ENCODE measurements around the gene ATP5F1B. TPM values are rescaled to one million over a fixed set of nuclear protein-coding genes. Genes with fewer than 3 reads are reported as not detected.
"Not testable (repeated sequence)": the region's sequence is repeated elsewhere in the genome, so short reads cannot be mapped to it uniquely, and the experiment has no call there.

ATP5F1B gene
- polyA plus RNA-seq, 1 donor from 2014 or later, result 727 TPM

DNA sequence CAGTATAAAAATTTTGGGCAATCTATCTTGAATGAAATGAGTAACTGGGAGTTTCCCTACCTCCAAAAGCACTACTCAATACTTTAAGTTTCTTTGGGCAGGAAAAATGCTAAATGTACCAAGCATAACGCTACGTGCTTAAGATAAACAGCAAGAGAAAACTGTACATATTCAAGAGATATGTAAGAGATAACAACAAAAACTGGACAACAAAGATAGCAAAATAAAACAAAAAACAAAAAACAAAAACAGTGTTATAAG, 22.3 kb upstream of the ATP5F1B start:
- Mint-ChIP-seq H3K27me3 (no peaks in the 10 kb centered on the region), H3K9me3 (no peaks in the 10 kb centered on the region), H3K4me3 (no peak overlapping the region), H3K27ac (no peak overlapping the region), H3K4me1 (peaks cover 8 to 11% (median 10%) of the 10 kb centered on the region in 3 donors), H3K36me3 (peaks cover 2% of the 10 kb centered on the region)

DNA sequence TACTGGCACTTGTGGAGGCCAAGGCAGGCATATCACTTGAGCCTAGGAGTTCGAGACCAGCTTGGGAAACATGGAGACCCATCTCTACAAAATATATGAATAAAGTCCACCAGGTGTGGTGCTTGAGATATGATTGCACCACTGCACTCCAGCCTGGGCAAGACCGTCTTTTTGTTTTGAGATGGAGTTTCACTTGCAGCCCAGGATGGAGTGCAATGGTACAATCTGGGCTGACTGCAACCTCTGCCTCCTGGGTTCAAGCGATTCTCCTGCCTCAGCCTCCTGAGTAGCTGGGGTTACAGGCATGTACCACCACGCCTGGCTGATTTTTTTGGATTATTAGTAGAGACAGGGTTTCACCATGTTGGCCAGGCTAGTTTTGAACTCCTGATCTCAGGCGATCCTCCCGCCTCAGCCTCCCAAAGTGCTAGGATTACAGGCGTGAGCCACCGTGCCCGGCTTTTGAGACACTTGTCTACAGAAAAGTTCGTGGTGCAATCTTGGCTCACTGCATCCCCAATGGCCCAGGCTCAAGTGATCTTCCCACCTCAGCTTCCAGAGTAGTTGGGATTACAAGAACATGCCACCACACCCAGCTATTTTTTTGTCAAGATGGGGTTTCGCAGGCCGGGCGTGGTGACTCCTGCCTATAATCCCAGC, 16.3 kb upstream of the ATP5F1B start:
- peaks cover 2% of the 10 kb centered on the region for H3K36me3 Mint-ChIP-seq
- H3K4me1 Mint-ChIP-seq, result peaks cover 3 to 12% (median 7%) of the 10 kb centered on the region in 3 donors
- no peaks in the 10 kb centered on the region for H3K9me3 Mint-ChIP-seq
- peak overlapping the region in 1 of 3 donors; percentile 31 for H3K27ac Mint-ChIP-seq
- no peak overlapping the region for H3K4me3 Mint-ChIP-seq
- no peaks in the 10 kb centered on the region for H3K27me3 Mint-ChIP-seq

DNA sequence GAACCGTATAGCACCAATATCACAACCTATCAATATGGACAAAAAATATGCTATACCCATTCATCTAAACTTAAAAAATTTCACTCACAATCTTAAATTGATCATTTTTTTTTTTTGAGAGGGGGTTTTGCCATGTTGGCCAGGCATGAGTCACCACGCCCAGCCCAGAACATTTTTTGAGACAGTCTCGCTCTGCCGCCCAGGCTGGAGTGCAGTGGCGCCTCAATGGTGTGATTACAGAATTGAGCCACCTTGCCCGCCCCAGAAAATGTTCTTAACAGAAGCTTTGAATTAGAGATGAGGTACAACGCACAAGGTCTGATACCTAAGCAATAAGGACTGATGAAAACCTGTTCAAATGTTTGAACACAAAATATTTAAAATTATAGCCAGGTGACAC, 15.8 kb upstream of the ATP5F1B start:
- peak overlapping the region in 2 of 3 donors; percentile 25 to 31 for H3K27ac Mint-ChIP-seq
- no peak overlapping the region for H3K4me3 Mint-ChIP-seq
- no peaks in the 10 kb centered on the region for H3K27me3 Mint-ChIP-seq

DNA sequence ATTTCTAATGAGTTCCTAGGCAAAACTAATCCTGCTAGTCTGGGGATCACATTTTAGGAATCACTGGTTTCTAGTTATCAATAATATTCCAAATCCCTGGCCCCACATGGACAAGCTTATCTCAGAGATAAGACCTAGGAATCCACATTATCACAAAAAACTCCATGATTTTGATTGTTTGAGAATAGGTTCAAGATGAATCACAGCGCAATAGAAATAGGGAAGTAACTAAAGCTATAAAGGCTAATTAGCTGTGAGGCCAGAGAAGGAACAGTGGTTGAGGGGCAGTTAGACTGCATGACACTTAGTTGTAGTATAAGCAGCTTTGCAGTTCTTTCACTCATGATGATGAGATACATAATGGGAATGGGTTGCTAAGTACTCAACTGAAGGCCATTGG, 13.1 kb upstream of the ATP5F1B start:
- no peaks in the 10 kb centered on the region for H3K36me3 Mint-ChIP-seq
- H3K4me3 Mint-ChIP-seq, result no peak overlapping the region
- H3K27ac Mint-ChIP-seq, result peak overlapping the region in 1 of 3 donors; percentile 11
- no peaks in the 10 kb centered on the region for H3K27me3 Mint-ChIP-seq
- peaks cover 1 to 3% (median 2%) of the 10 kb centered on the region in 3 donors for H3K9me3 Mint-ChIP-seq
- peaks cover 3 to 12% (median 7%) of the 10 kb centered on the region in 3 donors for H3K4me1 Mint-ChIP-seq

More for the DNA sequence above, 15.8 kb upstream of the ATP5F1B start:
- no peaks in the 10 kb centered on the region for H3K9me3 Mint-ChIP-seq
- H3K4me1 Mint-ChIP-seq, result peaks cover 3 to 12% (median 7%) of the 10 kb centered on the region in 3 donors
- H3K36me3 Mint-ChIP-seq, result peaks cover 2% of the 10 kb centered on the region

DNA sequence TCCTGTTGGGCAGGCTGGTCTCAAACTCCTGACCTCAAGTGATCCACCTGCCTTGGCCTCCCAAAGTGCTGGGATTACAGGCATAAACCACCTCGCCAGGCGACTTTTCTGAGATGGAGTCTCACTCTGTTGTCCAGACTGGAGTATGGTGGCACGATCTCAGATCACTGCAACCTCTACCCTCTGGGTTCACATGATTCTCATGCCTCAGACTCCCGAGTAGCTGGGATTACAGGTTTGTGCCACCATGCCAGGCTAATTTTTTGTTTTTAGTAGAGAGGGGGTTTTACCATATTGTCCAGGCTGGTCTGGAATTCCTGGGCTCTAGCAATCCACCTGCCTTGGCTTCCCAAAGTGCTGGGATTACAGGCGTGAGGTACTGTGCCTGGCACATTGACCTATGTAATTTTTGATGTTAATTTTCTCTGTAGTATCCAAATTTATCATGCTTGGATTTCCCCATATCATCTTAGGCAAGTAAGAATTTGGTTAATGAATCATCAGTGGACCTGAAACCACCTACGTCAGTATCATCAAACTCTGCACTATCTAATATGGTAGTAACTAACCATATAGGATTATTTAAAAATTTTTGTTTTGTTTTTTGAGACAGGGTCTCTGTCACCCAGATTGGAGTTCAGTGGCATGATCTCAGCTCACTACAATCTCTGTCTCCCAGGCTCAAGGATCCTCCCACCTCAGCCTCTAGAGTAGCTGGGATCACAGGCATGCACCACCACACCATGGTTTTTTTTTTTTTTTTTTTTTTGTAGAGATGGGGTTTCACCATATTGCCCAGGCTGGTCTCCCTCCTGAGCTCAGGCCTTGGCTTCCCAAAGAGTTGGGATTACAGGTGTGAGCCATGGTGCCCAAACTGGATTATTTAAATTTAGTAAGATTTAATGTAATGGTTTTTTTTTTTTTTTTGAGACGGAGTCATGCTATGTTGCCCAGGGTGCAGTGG, 11.9 kb upstream of the ATP5F1B start:
- H3K36me3 Mint-ChIP-seq, result peaks cover 5% of the 10 kb centered on the region
- peaks cover 0 to 7% (median 7%) of the 10 kb centered on the region in 3 donors for H3K4me1 Mint-ChIP-seq
- no peak overlapping the region for H3K27ac Mint-ChIP-seq
- H3K9me3 Mint-ChIP-seq, result peaks cover 4 to 10% (median 6%) of the 10 kb centered on the region in 3 donors
- H3K4me3 Mint-ChIP-seq, result no peak overlapping the region
- H3K27me3 Mint-ChIP-seq, result no peaks in the 10 kb centered on the region

DNA sequence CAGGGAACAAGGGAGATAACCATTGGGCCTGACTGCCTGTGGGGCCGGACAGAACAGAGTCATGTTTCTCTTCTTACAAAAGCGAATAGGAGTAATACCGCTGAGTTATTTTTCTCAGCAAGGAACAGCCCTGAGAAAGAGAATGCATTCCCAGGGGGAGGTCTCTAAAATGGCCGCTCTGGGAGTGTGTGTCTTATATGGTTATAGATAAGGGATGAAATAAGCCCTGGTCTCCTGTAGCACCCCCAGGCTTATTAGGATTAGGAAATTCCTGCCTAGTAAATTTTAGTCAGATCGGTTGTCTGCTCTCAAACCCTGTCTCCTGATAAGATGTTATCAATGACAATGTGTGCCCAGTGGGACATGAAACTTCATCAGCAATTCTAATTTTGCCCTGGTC, 8.0 kb upstream of the ATP5F1B start:
- not testable (repeated sequence) for H3K4me1 Mint-ChIP-seq, H3K9me3 Mint-ChIP-seq, H3K36me3 Mint-ChIP-seq, H3K4me3 Mint-ChIP-seq, H3K27me3 Mint-ChIP-seq
- H3K27ac Mint-ChIP-seq, result peak overlapping the region in 1 of 3 donors; percentile 39

DNA sequence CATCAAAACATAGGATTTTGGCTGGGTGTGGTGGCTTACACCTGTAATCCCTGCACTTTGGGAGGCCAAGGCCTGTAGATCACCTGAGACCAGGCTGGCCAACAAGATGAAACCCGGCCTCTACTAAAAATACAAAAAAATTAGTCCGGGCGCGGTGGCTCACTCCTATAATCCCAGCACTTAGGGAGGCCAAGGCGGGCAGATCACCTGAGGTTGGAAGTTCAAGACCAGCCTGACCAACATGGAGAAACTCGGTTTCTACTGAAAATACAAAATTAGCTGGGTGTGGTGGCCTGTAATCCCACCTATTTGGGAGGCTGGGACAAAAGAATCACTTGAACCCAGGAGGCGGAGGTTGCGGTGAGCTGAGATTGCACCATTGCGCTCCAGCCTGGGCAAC, 2.2 kb upstream of the ATP5F1B start:
- H3K27ac Mint-ChIP-seq, H3K36me3 Mint-ChIP-seq, H3K9me3 Mint-ChIP-seq, H3K27me3 Mint-ChIP-seq: not testable (repeated sequence)
- Mint-ChIP-seq H3K4me3 (peak overlapping the region in 1 of 4 donors; percentile 82), H3K4me1 (peaks cover 14 to 21% (median 14%) of the 10 kb centered on the region in 3 donors)

DNA sequence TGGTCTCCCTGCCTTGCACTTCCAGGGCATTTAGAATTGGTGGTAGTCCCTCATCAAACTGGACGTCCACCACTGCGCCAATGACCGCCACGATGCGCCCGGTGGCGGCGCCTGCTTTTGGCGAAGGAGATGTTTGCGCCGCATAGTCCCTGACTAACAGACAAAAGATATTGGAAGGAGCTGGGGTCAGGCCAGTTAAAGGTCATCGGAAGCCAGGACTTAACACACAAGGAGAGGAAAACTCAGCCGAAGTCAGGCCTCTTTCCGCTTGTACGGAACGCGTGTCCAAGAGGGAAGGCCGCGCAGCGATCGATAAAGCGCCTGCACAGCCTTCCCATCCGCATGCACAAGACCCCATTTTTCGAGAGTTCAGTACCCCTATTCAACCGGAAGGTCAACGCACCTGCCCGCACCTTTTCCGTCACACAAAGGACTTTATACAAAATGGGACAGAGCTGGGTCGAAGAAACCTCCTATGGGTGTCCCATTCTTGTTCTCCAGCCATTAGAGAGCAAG, 525 bp downstream of the ATP5F1B start:
- H3K9me3 Mint-ChIP-seq, result no peaks in the 10 kb centered on the region
- H3K36me3 Mint-ChIP-seq, result peaks cover 2% of the 10 kb centered on the region
- no peaks in the 10 kb centered on the region for H3K27me3 Mint-ChIP-seq
- H3K27ac Mint-ChIP-seq, result peak overlapping the region; percentile 49 to 99 (median 68)
- H3K4me3 Mint-ChIP-seq, result peak overlapping the region; percentile 69 to 97 (median 93)
- peaks cover 14 to 21% (median 14%) of the 10 kb centered on the region in 3 donors for H3K4me1 Mint-ChIP-seq

DNA sequence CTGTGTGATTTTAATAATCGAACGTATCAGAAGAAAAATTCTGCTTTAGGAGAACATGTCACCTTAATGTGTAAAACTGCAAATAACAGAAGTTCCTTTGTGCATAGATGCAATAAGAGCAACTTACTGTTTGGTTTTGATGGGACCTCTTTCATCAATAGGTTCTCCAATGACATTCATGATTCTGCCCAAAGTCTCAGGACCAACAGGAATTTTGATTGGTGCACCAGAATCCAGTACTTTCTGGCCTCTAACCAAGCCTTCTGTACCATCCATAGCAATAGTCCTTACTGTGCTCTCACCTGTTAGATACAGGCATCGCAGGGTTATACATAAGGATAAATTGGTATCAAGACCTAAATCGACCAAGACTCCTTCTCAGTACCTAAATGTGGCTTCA, 1.1 kb downstream of the ATP5F1B start:
- Mint-ChIP-seq H3K4me3 (peak overlapping the region; percentile 69 to 97 (median 93)), H3K36me3 (peaks cover 5% of the 10 kb centered on the region), H3K27ac (peak overlapping the region; percentile 49 to 99 (median 68)), H3K4me1 (peaks cover 14 to 21% (median 16%) of the 10 kb centered on the region in 3 donors), H3K27me3 (no peaks in the 10 kb centered on the region), H3K9me3 (no peaks in the 10 kb centered on the region)

DNA sequence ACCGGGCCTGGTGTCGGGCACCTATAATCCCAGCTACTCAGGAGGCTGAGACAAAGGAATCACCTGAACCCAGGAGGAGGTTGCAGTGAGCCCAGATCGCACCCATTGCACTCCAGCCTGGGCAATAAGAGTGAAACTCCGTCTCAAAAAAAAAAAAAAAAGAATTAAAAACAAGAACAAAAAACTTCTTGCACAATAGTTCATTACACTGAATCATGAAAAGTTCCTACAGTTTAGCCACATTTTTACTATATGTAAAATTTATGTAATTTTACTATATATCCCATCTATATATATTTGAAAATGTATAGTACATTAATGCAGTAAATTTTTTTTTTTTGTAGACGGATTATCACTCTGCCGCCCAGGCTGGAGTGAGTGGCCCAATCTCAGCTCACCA, 4.6 kb downstream of the ATP5F1B start:
- Mint-ChIP-seq H3K4me1 (peaks cover 23 to 29% (median 28%) of the 10 kb centered on the region in 3 donors), H3K36me3 (peaks cover 8% of the 10 kb centered on the region), H3K9me3 (no peaks in the 10 kb centered on the region), H3K27me3 (no peaks in the 10 kb centered on the region), H3K27ac (no peak overlapping the region), H3K4me3 (no peak overlapping the region)

DNA sequence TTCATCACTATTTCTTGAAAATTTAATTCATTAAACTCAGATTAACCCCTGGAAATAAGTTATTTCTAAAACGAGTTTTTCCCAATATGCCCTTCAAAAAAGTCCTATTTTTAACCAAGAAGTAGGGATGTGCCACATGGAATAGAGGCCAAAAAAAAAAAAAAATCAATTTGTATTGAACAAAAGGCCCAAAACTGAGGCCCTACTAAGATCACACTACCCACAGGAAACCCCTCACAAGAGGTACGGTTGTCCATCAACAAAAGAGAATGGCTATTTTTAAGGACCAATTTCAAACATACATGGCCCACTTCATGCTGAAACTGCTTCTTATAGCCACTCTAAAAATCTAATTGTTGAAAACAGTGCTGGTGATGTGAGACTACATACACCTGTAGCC, 8.2 kb downstream of the ATP5F1B start:
- Mint-ChIP-seq H3K4me1 (peaks cover 27 to 38% (median 29%) of the 10 kb centered on the region in 3 donors), H3K9me3 (no peaks in the 10 kb centered on the region), H3K27me3 (peaks cover 1% of the 10 kb centered on the region), H3K36me3 (peaks cover 8% of the 10 kb centered on the region), H3K4me3 (peak overlapping the region in 2 of 4 donors; percentile 68 to 88), H3K27ac (peak overlapping the region; percentile 35 to 99 (median 98))

DNA sequence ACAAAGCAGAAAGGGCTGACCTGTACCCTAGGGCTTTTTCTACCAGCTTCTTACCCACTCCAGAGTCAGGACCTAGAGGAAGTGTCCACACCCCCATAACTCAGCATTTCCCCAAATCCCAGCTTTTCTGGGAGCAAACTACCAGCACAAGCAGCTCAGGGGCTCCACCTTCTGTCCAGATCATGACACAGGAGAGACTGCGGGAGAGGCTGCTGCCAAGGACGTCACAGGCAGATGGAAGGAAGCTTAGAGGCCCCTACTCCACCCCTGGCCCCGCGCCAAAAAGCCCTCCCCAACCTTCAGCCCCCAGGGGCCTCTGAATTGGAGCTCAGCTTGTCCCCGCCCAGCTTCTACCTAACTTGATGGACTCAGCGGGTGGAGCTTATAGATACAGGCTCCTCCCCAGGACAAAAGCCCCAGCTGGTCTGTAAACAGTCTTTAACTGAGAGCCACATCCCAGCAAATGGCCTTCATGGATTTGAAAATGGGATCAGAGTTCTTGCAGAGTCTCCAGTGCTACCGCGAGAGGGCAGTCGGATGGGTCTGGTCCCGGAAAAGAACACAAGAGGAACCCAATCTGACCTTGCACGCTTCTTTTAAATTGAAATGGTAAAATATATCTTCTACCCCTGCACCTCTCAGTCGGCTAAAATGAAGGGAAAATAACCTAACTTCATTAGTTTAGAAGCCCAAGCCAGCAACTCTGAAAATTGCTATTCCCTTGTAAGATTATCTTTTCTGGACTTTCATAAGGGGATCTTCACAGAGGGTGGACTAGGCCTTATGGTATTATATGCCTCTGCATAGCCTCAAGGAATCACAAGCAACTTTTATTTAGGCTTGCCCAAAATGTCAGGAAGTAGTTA, 8.9 kb downstream of the ATP5F1B start:
- Mint-ChIP-seq H3K4me3 (peak overlapping the region; percentile 88 to 99 (median 95)), H3K9me3 (no peaks in the 10 kb centered on the region), H3K27me3 (peaks cover 1% of the 10 kb centered on the region), H3K27ac (peak overlapping the region; percentile 98 to 99 (median 98)), H3K36me3 (peaks cover 7% of the 10 kb centered on the region), H3K4me1 (peaks cover 28 to 42% (median 35%) of the 10 kb centered on the region in 3 donors)

DNA sequence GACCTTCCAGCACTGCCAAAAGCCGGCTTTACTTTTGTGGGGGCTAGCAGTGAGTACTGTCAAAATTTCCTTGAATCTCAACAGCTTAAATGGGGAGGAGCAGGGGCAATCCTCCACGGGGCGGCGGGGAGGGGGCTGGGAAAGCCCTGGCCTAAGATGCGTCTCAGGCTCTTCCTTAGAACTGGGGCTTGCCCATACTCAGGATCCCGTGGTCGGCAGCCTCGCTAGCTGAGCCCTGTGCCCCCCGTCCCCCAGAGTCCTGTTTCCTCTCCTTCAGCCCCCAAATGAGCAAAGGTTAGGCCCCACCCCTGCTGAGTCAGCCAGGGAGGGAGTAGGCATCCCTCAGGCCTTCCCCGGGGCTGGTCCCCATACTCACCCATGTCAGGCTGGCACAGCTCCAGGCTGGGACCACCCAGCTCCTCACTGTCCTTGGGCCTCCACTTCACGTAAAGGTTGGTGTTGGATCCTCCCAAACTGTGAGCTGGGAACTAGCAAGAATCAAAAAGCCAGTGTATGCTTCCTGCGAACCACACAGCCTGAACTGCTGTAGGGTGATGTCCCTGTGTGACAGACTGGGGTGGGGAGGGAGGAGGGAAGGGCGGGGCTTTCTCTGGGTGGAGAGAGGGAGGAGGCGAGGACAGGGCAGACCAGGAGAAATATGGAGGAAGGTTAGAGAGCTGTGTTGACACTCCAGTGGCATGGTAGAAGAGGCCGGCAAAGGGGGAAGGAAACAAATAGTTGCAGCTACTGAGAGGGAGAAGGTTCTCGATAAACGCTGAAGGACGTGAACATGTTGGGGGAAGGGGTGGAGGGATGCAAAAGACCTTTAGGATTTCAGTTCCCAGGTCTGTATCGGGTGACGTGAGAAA, 9.7 kb downstream of the ATP5F1B start:
- Mint-ChIP-seq H3K4me1 (peaks cover 34 to 45% (median 41%) of the 10 kb centered on the region in 3 donors), H3K4me3 (peak overlapping the region; percentile 88 to 99 (median 95)), H3K36me3 (peaks cover 5% of the 10 kb centered on the region), H3K27ac (peak overlapping the region; percentile 98 to 99 (median 98)), H3K9me3 (no peaks in the 10 kb centered on the region), H3K27me3 (peaks cover 1% of the 10 kb centered on the region)

All from IgD-negative memory B cell (primary cell).